ENCODE measurements around the gene TMEM134. TPM values are rescaled to one million over a fixed set of nuclear protein-coding genes. Genes with fewer than 3 reads are reported as not detected.

The TMEM134 gene
- total and polyA plus RNA-seq, 9 of the 15 experiments (the other 6 are each of a cell fraction or from before 2014, with no cell fraction given) = 0.63 to 48.4 (median 10.7) TPM

- TF ChIP-seq MLX (CRISPR knock-in tag; conservative IDR thresholded peaks at IDR 0.05) = no peak
- TF ChIP-seq KHSRP (IDR thresholded peaks at IDR 0.05) = no peak
- TF ChIP-seq RCOR1 (IDR thresholded peaks at IDR 0.05; ENCODE audit: borderline replicate concordance in 1 of 2, low read depth in 2 of 2, low read length in 2 of 2) = no peak
- no peak for TF ChIP-seq E2F1 (CRISPR knock-in tag; IDR thresholded peaks at IDR 0.05)
- TF ChIP-seq MITF (IDR thresholded peaks at IDR 0.05) = no peak
- no peak for TF ChIP-seq ZBTB26 (CRISPR knock-in tag; IDR thresholded peaks at IDR 0.05)
- TF ChIP-seq SMARCA4 (IDR thresholded peaks at IDR 0.05) = no peak
- no peak for TF ChIP-seq MAFF (IDR thresholded peaks at IDR 0.05; ENCODE audit: low read length)
- TF ChIP-seq CCAR2 (IDR thresholded peaks at IDR 0.05; ENCODE audit: low read depth, low read length) = no peak
- no peak for TF ChIP-seq HCFC1 (IDR thresholded peaks at IDR 0.05; ENCODE audit: low read depth, low read length)
- TF ChIP-seq SAFB2 (IDR thresholded peaks at IDR 0.05; ENCODE audit: borderline replicate concordance, low read depth, low read length, severe bottlenecking) = no peak
- no peak for TF ChIP-seq MCM2 (IDR thresholded peaks at IDR 0.05; ENCODE audit: low read depth)
- TF ChIP-seq ZNF41 (CRISPR knock-in tag; conservative IDR thresholded peaks at IDR 0.05) = no peak
- TF ChIP-seq U2AF1 (optimal IDR thresholded peaks at IDR 0.05; ENCODE audit: low read depth, low read length) = no peak
- TF ChIP-seq CEBPZ (IDR thresholded peaks at IDR 0.05; ENCODE audit: borderline replicate concordance, low read depth, low read length) = no peak
- peak; percentile 65; the same call in 1 of the 2 replicates for TF ChIP-seq ZBTB17 (CRISPR knock-in tag; IDR thresholded peaks at IDR 0.05)
- TF ChIP-seq ZNF146 (CRISPR knock-in tag; IDR thresholded peaks at IDR 0.05; ENCODE audit: unreplicated experiment) = no peak
- no peak for TF ChIP-seq ESRRB (CRISPR knock-in tag; IDR thresholded peaks at IDR 0.05; ENCODE audit: borderline replicate concordance)
- TF ChIP-seq ZNF197 (CRISPR knock-in tag; IDR thresholded peaks at IDR 0.05; ENCODE audit: low read depth) = no peak
- TF ChIP-seq TRIM28 (IDR thresholded peaks at IDR 0.05) = no peak
- TF ChIP-seq E2F3 (CRISPR knock-in tag; IDR thresholded peaks at IDR 0.05) = peak; percentile 20; the same call in 1 of the 2 replicates
Measured at GRCh38 chr11:67420646-67421429, 48.2 kb downstream of the TMEM134 start (continued).

Measured in K562 (cell line).